Muscle of leg (tissue), 11 donors: ENCODE data around the gene SNX19. TPM values are rescaled to one million over a fixed set of nuclear protein-coding genes. Genes with fewer than 3 reads are reported as not detected.
A peak's percentile ranks its signal among the peaks of the same experiment; 100 is the strongest.

ENCODE experiments used
- DNase-seq: peaks from one replicate; pipeline ENCODE4 v3.0.0; 2013
- H3K27ac ChIP-seq: one replicate; pipeline ENCODE4 v1.5.1; 2013; ENCODE audit warnings: mild to moderate bottlenecking, low read length, control low read depth
- H3K27me3 ChIP-seq: one replicate; pipeline ENCODE4 v1.6.1; 2013; ENCODE audit warnings: low read length; ENCODE audit not compliant: control insufficient read depth, insufficient read depth
- H3K36me3 ChIP-seq: one replicate; pipeline ENCODE4 v1.6.1; 2013; ENCODE audit warnings: low read length; ENCODE audit not compliant: control insufficient read depth, insufficient read depth
- H3K4me1 ChIP-seq: one replicate; pipeline ENCODE4 v1.6.1; 2013; ENCODE audit warnings: low read length; ENCODE audit not compliant: control insufficient read depth, insufficient read depth
- H3K4me3 ChIP-seq: one replicate; pipeline ENCODE4 v1.5.1; 2013; ENCODE audit warnings: low read length, control low read depth
- H3K9me3 ChIP-seq: replicated peaks from 2 replicates; pipeline ENCODE4 v1.6.1; 2013; ENCODE audit warnings: low read depth, low read length; ENCODE audit not compliant: control insufficient read depth
- WGBS: methylation state at CpG from one replicate; pipeline ENCODE4 v1.1.5; 2013; ENCODE audit warnings: missing lambda C conversion rate; ENCODE audit not compliant: insufficient coverage; 5-methylcytosine and 5-hydroxymethylcytosine counted together
- polyA plus RNA-seq, 8 donors: library from polyadenylated mRNA; unstranded; fragments of 120-200 nt; gene quantifications; one replicate each; pipeline versions ENCODE4 v1.2.1 to v1.2.3, GENCODE V29; 2013; ENCODE audit warnings: inconsistent platforms in 1 of 8, low replicate concordance in 1 of 8; ENCODE audit not compliant: insufficient read length in 8 of 8, insufficient read depth in 1 of 8
- total RNA-seq: library from RNA; stranded (reverse); fragments of 120-200 nt; gene quantifications from one replicate; pipeline ENCODE4 v1.2.4, GENCODE V29; 2013

SNX19 gene
- total and polyA plus RNA-seq, 9 donors: 23.0 to 37.9 (median 28.2) TPM

DNA sequence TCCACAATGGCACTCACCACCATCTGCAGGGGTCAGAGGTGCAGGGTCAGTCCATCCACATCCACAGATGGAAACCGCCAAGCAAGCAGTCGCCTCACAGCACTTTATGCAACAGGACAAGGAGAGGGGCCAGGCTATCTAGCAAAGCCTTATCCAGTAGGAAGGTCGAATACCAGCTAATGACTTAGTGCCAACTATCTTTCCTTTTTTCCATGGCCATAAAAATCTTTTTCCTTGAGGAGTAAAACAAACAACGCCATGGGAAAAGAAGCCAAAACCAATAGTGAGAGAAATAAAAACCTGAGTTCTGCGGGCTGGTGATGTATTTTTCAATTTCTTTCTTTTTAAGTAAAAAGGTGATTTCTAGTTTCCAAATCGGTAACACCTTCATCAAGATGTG lies 8.2 kb downstream of the SNX19 start:
- 100% methylated on average over 1 of the region's 6 CpGs for WGBS
- Histone ChIP-seq H3K36me3 (peaks cover 66% of the 10 kb centered on the region), H3K27me3 (no peaks in the 10 kb centered on the region), H3K27ac (no peak overlapping the region), H3K4me3 (no peak overlapping the region), H3K4me1 (peaks cover 9% of the 10 kb centered on the region), H3K9me3 (no peaks in the 10 kb centered on the region)
- DNase-seq: no peak

DNA sequence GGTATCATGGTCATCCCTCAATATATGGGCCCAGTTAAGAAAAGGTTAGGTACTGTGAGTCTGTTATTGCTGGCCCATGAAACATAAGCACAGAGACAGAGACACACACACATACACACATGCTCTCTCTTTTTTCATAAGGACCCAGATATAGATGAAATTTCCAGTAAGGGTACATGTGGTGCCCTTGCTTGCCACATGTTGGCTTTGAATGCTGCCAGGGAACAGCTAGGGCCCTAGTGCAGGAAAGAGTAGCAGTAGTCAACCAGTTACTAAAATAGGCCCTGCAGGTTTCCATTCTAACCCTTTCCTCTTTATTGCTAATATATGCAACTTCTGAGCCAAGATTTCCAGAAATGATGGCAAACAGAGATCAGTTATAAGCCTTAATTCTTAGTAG lies 9.1 kb downstream of the SNX19 start:
- Histone ChIP-seq H3K27me3 (no peaks in the 10 kb centered on the region), H3K4me1 (peaks cover 5% of the 10 kb centered on the region), H3K9me3 (no peaks in the 10 kb centered on the region), H3K27ac (no peak overlapping the region), H3K4me3 (no peak overlapping the region), H3K36me3 (peaks cover 69% of the 10 kb centered on the region)
- DNase-seq: no peak

DNA sequence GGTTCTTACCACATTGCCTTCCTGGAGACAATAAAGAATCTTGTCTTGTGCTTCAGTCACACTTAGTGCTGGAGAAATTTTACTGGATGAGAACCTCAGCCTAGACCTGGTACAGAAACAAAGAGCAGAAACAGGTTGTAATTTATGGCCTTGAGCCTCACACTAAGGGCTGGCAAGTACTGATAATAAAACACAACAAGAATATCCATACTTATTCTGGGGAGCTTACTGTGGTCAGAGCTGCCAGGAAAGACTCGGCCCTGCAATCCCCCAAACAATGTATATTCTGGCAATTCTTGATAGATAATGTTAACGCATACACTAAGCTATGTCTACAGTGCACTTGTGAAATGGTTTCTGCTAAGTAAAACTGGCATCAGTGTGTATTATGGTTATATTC lies 9.7 kb downstream of the SNX19 start:
- Histone ChIP-seq H3K4me1 (peaks cover 4% of the 10 kb centered on the region), H3K36me3 (peaks cover 73% of the 10 kb centered on the region), H3K9me3 (no peaks in the 10 kb centered on the region), H3K27ac (no peak overlapping the region), H3K27me3 (no peaks in the 10 kb centered on the region), H3K4me3 (no peak overlapping the region)
- WGBS: no CpG with 5 or more reads among the region's 2 CpGs
- no peak for DNase-seq

DNA sequence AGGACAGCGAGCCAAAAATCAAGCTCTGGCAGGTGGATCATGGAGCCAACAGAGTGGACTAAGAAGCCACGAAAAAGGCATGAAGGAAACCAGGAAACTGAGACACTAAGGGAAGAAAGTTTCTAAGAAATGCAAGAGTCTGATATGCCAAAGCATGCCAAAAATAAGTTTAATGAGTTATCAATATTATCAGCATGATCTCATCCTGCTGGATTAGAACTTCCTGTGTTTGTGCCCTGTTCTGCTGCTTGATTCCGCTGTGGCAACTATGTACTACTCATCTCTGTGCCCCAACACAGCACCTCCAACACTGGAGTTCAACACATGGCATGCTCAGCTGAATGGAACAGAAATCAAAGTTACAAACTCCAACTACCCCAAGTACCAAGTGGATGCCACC lies 10.8 kb downstream of the SNX19 start:
- Histone ChIP-seq H3K9me3 (no peaks in the 10 kb centered on the region), H3K4me1 (peaks cover 4% of the 10 kb centered on the region), H3K27ac (no peak overlapping the region), H3K27me3 (no peaks in the 10 kb centered on the region), H3K4me3 (no peak overlapping the region), H3K36me3 (peaks cover 76% of the 10 kb centered on the region)
- no peak for DNase-seq
- WGBS: 95% methylated on average over 3 of the region's 3 CpGs

DNA sequence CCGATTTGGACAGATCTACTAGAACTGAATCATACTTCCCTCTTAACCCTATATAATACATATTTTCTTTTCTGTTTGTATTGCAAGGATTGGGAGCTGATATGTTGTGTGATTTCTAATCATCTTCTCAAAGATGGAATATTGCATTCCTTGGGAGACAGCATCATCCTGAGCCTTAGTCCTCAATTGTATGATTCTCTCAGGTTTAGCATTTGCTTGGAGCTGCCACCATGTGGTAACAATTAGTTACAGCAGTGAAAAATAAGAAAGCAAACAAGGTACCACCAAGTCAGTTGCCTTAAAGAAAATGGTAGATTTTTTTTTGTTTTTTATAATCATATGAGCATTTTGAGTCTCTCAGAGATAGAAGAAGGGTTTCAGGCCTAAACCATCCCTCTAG lies 11.9 kb downstream of the SNX19 start:
- Histone ChIP-seq H3K27me3 (no peaks in the 10 kb centered on the region), H3K27ac (no peak overlapping the region), H3K9me3 (no peaks in the 10 kb centered on the region), H3K36me3 (peaks cover 76% of the 10 kb centered on the region), H3K4me3 (no peak overlapping the region), H3K4me1 (no peaks in the 10 kb centered on the region)
- no peak for DNase-seq
- no CpG with 5 or more reads among the region's 1 CpG for WGBS

DNA sequence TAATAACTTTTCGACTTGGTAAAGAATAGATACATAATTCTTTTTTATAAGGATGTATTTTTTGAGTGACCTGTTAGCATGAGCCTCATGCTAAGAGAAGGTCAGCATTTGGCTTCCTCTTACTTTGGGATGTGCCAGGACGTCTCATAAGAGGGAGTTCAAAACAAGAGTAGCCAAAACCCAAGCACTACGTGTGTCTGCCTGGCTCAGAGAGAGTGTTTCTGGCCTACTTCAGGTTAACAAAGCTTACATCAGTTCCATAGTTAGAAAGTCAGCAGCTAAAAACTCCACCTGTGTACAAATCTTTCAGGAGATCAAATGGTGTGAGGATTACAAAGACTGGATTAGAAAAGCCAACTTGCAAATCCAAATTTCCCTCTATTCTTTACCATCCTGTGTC lies 13.9 kb downstream of the SNX19 start:
- Histone ChIP-seq H3K4me3 (no peak overlapping the region), H3K27me3 (no peaks in the 10 kb centered on the region), H3K27ac (no peak overlapping the region), H3K36me3 (peaks cover 82% of the 10 kb centered on the region), H3K4me1 (peaks cover 6% of the 10 kb centered on the region), H3K9me3 (no peaks in the 10 kb centered on the region)
- no CpG with 5 or more reads among the region's 3 CpGs for WGBS
- DNase-seq: no peak

DNA sequence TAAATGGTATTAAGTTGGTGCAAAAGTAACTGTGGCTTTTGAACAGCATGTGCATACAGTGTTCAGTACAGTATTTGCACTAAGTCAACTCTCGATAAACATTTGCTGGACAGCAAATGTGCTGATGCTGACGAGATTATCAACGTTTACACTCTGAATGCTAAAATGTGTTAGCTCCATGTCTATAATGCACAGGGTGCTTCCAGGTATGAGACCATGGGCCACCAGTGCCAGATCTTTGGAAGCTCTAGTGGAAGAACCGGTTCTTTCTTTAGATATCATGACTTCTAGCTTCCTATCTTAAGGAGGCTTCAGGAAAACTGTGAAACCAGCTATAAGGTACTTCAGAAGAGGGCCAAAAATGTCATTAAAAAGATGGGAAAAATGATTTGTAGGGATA lies 17.2 kb downstream of the SNX19 start:
- Histone ChIP-seq H3K4me1 (peaks cover 13% of the 10 kb centered on the region), H3K4me3 (no peak overlapping the region), H3K27ac (no peak overlapping the region), H3K27me3 (no peaks in the 10 kb centered on the region), H3K36me3 (peaks cover 69% of the 10 kb centered on the region), H3K9me3 (no peaks in the 10 kb centered on the region)
- DNase-seq: no peak
- 98% methylated on average over 3 of the region's 4 CpGs for WGBS

DNA sequence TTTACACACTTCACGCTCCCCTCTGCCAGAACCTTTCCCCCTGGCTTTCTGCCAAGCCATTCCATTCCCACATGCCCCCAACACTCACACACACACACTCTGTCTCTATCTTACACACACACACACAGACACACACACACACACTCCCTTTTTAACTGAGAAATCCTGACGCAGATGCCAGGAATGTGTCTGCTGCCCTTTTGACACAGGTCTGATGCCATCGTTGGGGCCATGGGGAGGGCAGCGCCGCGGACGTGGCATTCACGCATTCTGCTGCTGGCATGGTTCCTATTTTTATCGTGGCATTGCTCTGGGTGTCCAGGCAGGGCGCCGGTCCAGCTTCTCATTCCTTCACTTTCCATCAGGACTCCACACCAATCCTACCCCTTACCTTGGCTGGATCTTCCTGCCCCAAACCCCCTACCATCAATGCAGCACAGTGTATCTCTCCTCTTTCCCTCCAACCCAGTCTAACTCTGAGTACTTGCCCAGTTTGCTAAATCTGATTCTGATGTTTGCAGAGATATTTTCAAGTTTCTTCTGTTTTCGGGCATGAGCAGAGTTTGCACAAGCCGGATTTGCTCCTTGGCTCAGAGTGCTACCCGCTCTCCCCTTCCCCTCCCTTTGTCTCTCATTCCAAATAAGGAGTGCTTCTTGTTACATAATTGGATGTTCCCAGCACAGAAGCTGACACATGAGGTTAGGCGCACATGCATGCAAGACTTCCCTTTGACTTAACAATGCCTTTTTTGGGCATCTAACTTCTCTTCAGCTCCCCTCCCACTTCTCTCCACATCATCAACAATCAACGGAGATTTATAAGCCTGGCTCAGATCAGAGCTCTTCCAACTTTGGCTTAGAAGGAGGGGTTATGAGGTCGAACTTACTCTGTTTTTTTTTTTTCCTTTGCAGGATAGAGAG lies 18.8 kb downstream of the SNX19 start:
- H3K4me3 ChIP-seq: no peak overlapping the region
- DNase-seq: peak; percentile 73

DNA sequence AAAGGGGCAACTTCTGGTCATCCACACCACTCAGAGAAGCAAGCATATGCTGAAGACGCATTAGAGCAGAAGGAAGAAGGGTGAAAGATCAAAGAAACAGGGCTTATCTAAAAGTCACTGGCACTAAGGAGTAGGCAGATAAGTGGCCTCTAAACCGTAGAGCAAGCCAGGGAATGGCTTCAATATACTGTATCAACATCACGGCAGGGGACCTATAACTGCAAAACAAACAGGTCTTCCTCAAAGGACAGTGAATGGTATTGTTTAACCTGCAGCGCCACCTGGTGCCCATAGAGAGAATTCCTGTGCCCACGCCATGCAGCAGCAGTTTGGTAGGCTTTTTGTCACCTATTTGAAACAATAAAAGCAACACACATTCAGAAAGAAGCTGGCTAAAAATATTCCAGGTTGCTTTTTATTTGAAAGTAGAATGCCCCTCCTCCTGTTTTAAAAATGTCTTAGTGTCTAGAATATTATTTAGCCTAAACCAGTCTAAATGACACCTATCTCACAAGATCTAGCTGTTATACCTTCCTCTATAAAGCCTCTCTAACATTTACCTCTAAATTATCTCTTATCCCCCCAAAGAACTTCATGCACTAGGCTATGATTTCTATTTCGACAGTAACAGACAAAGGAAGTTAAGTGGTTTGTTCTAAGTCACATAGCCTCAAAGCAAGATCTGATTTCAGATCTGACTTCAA lies 21.8 kb downstream of the SNX19 start:
- H3K4me3 ChIP-seq: no peak overlapping the region
- H3K27me3 ChIP-seq: no peaks in the 10 kb centered on the region
- H3K27ac ChIP-seq: no peak overlapping the region
- no peaks in the 10 kb centered on the region for H3K9me3 ChIP-seq
- 20% methylated on average over 1 of the region's 6 CpGs for WGBS
- H3K4me1 ChIP-seq: peaks cover 13% of the 10 kb centered on the region
- DNase-seq: peak; percentile 77
- H3K36me3 ChIP-seq: peaks cover 55% of the 10 kb centered on the region

More for the DNA sequence above, 18.8 kb downstream of the SNX19 start:
- 70% methylated on average over 15 of the region's 17 CpGs for WGBS
- Histone ChIP-seq H3K36me3 (peaks cover 72% of the 10 kb centered on the region), H3K4me1 (peaks cover 13% of the 10 kb centered on the region), H3K27me3 (no peaks in the 10 kb centered on the region), H3K9me3 (no peaks in the 10 kb centered on the region), H3K27ac (peak overlapping the region; percentile 74)

DNA sequence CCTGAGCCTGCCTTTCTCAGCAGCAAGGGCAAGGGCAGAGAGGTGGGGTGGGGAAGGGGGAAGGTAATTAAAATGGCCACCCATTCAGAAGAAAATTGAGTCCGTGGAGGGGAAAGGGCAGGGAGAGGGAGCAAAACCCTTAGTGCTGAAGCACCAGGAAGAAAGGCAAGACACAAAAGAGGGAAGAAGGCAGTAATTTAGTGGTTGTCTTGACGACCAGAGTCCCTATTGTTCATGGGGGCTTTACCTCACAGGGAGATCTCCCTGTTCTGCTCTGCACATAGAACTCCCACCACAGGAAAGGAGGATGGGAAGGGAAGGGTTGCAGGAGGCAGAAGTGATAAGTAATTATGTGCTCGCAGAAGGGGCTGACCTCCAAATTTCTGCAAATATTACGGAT lies 23.4 kb downstream of the SNX19 start:
- Histone ChIP-seq H3K27ac (no peak overlapping the region), H3K4me3 (no peak overlapping the region), H3K36me3 (peaks cover 42% of the 10 kb centered on the region), H3K9me3 (no peaks in the 10 kb centered on the region), H3K27me3 (no peaks in the 10 kb centered on the region), H3K4me1 (peaks cover 12% of the 10 kb centered on the region)
- no peak for DNase-seq
- 44% methylated on average over 3 of the region's 4 CpGs for WGBS
